ENCODE data around the gene ANKRD26.

- no peak for TF ChIP-seq CTCF (IDR thresholded peaks at IDR 0.05)
- no peak for TF ChIP-seq POLR2AphosphoS5 (IDR thresholded peaks at IDR 0.05)
Measured at GRCh38 chr10:27108165-27108564, 7.9 kb upstream of the ANKRD26 start.
